ENCODE measurements around the gene SIAH1. TPM values are rescaled to one million over a fixed set of nuclear protein-coding genes. Genes with fewer than 3 reads are reported as not detected.

The SIAH1 gene
- total RNA-seq, 1 experiment from 2014 or later: 22.7 TPM

- DNase-seq (ENCODE audit: low read depth, low spot score) (no peak), ATAC-seq (no peak)
- BruUV-seq (replicated peaks): no TSS peak
- Histone ChIP-seq H3K9ac (ENCODE audit: low read length) (no peak overlapping the region), H3K9me3 (ENCODE audit: control insufficient read depth in 1 of 2, insufficient read depth in 1 of 2, low read depth in 1 of 2, low read length in 2 of 2) (no peaks in the 10 kb centered on the region), H3K27me3 (ENCODE audit: insufficient read depth, low read length) (no peaks in the 10 kb centered on the region), H3K79me2 (ENCODE audit: insufficient read depth, low read length) (no peaks in the 10 kb centered on the region), H4K20me1 (ENCODE audit: insufficient read depth) (peaks cover 5% of the 10 kb centered on the region; the same call in 1 of the 2 replicates), H3K9me2 (ENCODE audit: insufficient read depth) (no peaks in the 10 kb centered on the region), H3K4me3 (replicated peaks in 1 of 2; ENCODE audit: low read depth in 1 of 2, low read length in 2 of 2) (no peak overlapping the region), H3K36me3 (ENCODE audit: control insufficient read depth in 1 of 2, insufficient read depth in 2 of 2, low read length in 2 of 2) (no peaks in the 10 kb centered on the region), H3K27ac (ENCODE audit: low read depth, low read length) (no peak overlapping the region), H2AFZ (ENCODE audit: low read depth, low read length, poor library complexity, severe bottlenecking) (no peak overlapping the region), H3K4me2 (ENCODE audit: low read length) (no peak overlapping the region), H3K4me1 (ENCODE audit: control insufficient read depth in 1 of 2, insufficient read depth in 2 of 2, low read length in 2 of 2) (peaks cover 5 to 10% of the 10 kb centered on the region in 2 experiments; a peak in 3 of 4 replicates)
- intact Hi-C loops (cut with micrococcal nuclease): no loop called here
- ChIA-PET RAD21 (ENCODE audit: low non-redundant PET in 1 of 2, low total read pairs in 2 of 2, uncharacterized antibody in 2 of 2, unreplicated experiment in 2 of 2) (no interaction called here), CTCF (interaction anchor here (0.9 kb wide), 1 partner anchor 205 kb away, joined by 3 read pairs; no protein-coding TSS in a partner anchor), POLR2A (interaction anchor here (1.3 kb wide), 1 partner anchor 45 kb away, joined by 3 read pairs; no protein-coding TSS in a partner anchor)
- TF ChIP-seq EZH2phosphoT487 (IDR thresholded peaks at IDR 0.05; ENCODE audit: borderline replicate concordance) (no peak), SP1 (IDR thresholded peaks at IDR 0.05; ENCODE audit: low read depth) (no peak)
These were observed 63.7 kb downstream of the SIAH1 start for GRCh38 chr16:48321317-48322036.

GRCh38 chr16:48318630-48319029 is 66.6 kb downstream of the SIAH1 start:
- H3K4me2 ChIP-seq (ENCODE audit: low read length): no peak overlapping the region
- H3K27ac ChIP-seq (ENCODE audit: low read depth, low read length): no peak overlapping the region
- DNase-seq (ENCODE audit: low read depth, low spot score) (no peak), ATAC-seq (no peak)
- H4K20me1 ChIP-seq (ENCODE audit: insufficient read depth): 0 out of 2 replicates have a peak, but pooled peaks cover 5% of the 10 kb centered on the region
- H3K9me3 ChIP-seq (ENCODE audit: control insufficient read depth in 1 of 2, insufficient read depth in 1 of 2, low read depth in 1 of 2, low read length in 2 of 2): no peaks in the 10 kb centered on the region
- H3K27me3 ChIP-seq (ENCODE audit: insufficient read depth, low read length): no peaks in the 10 kb centered on the region
- no peak overlapping the region for H2AFZ ChIP-seq (ENCODE audit: low read depth, low read length, poor library complexity, severe bottlenecking)
- no peak overlapping the region for H3K4me3 ChIP-seq (replicated peaks in 1 of 2; ENCODE audit: low read depth in 1 of 2, low read length in 2 of 2)
- no TSS peak for BruUV-seq (replicated peaks)
- intact Hi-C loops (cut with micrococcal nuclease): no loop called here
- no peaks in the 10 kb centered on the region for H3K79me2 ChIP-seq (ENCODE audit: insufficient read depth, low read length)
- CTCF ChIA-PET: no interaction called here
- H3K36me3 ChIP-seq (ENCODE audit: control insufficient read depth in 1 of 2, insufficient read depth in 2 of 2, low read length in 2 of 2): no peaks in the 10 kb centered on the region
- no peak overlapping the region for H3K9ac ChIP-seq (ENCODE audit: low read length)
- peaks cover 5 to 10% of the 10 kb centered on the region in 2 experiments; a peak in 3 of 4 replicates for H3K4me1 ChIP-seq (ENCODE audit: control insufficient read depth in 1 of 2, insufficient read depth in 2 of 2, low read length in 2 of 2)
- POLR2A ChIA-PET: no interaction called here
- H3K9me2 ChIP-seq (ENCODE audit: insufficient read depth): no peaks in the 10 kb centered on the region
- RAD21 ChIA-PET (ENCODE audit: low non-redundant PET in 1 of 2, low total read pairs in 2 of 2, uncharacterized antibody in 2 of 2, unreplicated experiment in 2 of 2): no interaction called here
- no peak for TF ChIP-seq ZFX (IDR thresholded peaks at IDR 0.05)
- TF ChIP-seq CBX3 (IDR thresholded peaks at IDR 0.05; ENCODE audit: low read depth): no peak
- TF ChIP-seq CEBPB (IDR thresholded peaks at IDR 0.05; ENCODE audit: low read depth): no peak
- TF ChIP-seq SRF (IDR thresholded peaks at IDR 0.05; ENCODE audit: low read depth): no peak
- TF ChIP-seq REST (IDR thresholded peaks at IDR 0.05; ENCODE audit: low read depth): no peak
- no peak for TF ChIP-seq TCF7L2 (IDR thresholded peaks at IDR 0.05; ENCODE audit: borderline replicate concordance, extremely low read depth, insufficient read depth, insufficient read length)
- TF ChIP-seq ZNF274 (IDR thresholded peaks at IDR 0.05; ENCODE audit: low read depth, low read length): no peak
- TF ChIP-seq EZH2phosphoT487 (IDR thresholded peaks at IDR 0.05; ENCODE audit: borderline replicate concordance): no peak
- no peak for TF ChIP-seq ZBTB33 (IDR thresholded peaks at IDR 0.05; ENCODE audit: extremely low read depth, insufficient replicate concordance, low read length)
- no peak for TF ChIP-seq MAX (IDR thresholded peaks at IDR 0.05)
- TF ChIP-seq EGR1 (IDR thresholded peaks at IDR 0.05; ENCODE audit: low read depth): no peak
- TF ChIP-seq POLR2AphosphoS5 (IDR thresholded peaks at IDR 0.05; ENCODE audit: low read depth, low read length): no peak
